SK-N-SH (cell line): ENCODE measurements around the gene WEE1. TPM values are rescaled to one million over a fixed set of nuclear protein-coding genes. Genes with fewer than 3 reads are reported as not detected.

Source experiments
- CTCF ChIA-PET: fragments of 300-600, 350-600 bp; formaldehyde crosslinking; extraction: SDS; loops from one replicate; lab custom pipeline; 2021; lab: Yijun Ruan, JAX
- POLR2A ChIA-PET: fragments of 350-600 bp; sonication (Branson Sonifier 250); formaldehyde crosslinking; extraction: SDS; loops from one replicate; lab custom pipeline; 2020; ENCODE audit warnings: antibody characterized with exemption, inconsistent platforms; lab: Yijun Ruan, JAX
- DNase-seq: peaks from one replicate; pipeline ENCODE4 v3.0.0; 2012
- H2AFZ ChIP-seq: fragments of 200-600 bp; sonication (generic); 2 replicates; pipeline ENCODE4 v1.8.1; 2016; ENCODE audit warnings: antibody characterized with exemption, mild to moderate bottlenecking, low read depth
- H3F3A ChIP-seq: fragments of 200-600 bp; sonication (generic); replicated peaks from 2 replicates; pipeline ENCODE3; 2016; ENCODE audit warnings: antibody characterized with exemption, mild to moderate bottlenecking; ENCODE audit not compliant: insufficient read depth
- H3K27ac ChIP-seq, 2 experiments: fragments of 200-500 bp in 1 of 2; fragments of 200-600 bp in 1 of 2; sonication (Bioruptor generic) in 1 of 2; sonication (generic), shearing (Covaris generic) in 1 of 2; 2 replicates each; pipeline versions ENCODE4 v1.5.1 to v1.6.1; 2014 to 2016; ENCODE audit warnings: low read depth in 2 of 2, inconsistent platforms in 1 of 2, low read length in 1 of 2, mild to moderate bottlenecking in 1 of 2, mixed read lengths in 1 of 2
- H3K27me3 ChIP-seq: fragments of 200-600 bp; sonication (generic), shearing (Covaris generic); 2 replicates; pipeline ENCODE4 v1.6.1; 2016; ENCODE audit warnings: mixed run types; ENCODE audit not compliant: insufficient read depth
- H3K36me3 ChIP-seq, 2 experiments: fragments of 200-500 bp in 1 of 2; fragments of 200-600 bp in 1 of 2; sonication (Bioruptor generic) in 1 of 2; sonication (generic) in 1 of 2; replicated peaks in 1 of 2; 2 replicates each; pipeline versions ENCODE3 to v1.5.1; 2014 to 2016; ENCODE audit warnings: low read length in 1 of 2, mild to moderate bottlenecking in 1 of 2; ENCODE audit not compliant: insufficient read depth in 2 of 2, control insufficient read depth in 1 of 2
- H3K4me1 ChIP-seq, 2 experiments: fragments of 200-500 bp in 1 of 2; fragments of 200-600 bp in 1 of 2; sonication (Bioruptor generic) in 1 of 2; sonication (generic), shearing (Covaris generic) in 1 of 2; 2 replicates each; pipeline versions ENCODE4 v1.5.1 to v1.6.1; 2014 to 2016; ENCODE audit warnings: low read depth in 1 of 2, low read length in 1 of 2, mixed run types in 1 of 2; ENCODE audit not compliant: insufficient read depth in 2 of 2, control insufficient read depth in 1 of 2
- H3K4me2 ChIP-seq: fragments of 200-600 bp; sonication (generic), shearing (Covaris generic); 2 replicates; pipeline ENCODE4 v1.6.1; 2017; ENCODE audit warnings: mixed run types
- H3K4me3 ChIP-seq, 2 experiments: fragments of 200-500 bp in 1 of 2; fragments of 200-600 bp in 1 of 2; sonication (Bioruptor generic) in 1 of 2; sonication (generic), shearing (Covaris generic) in 1 of 2; 2 replicates each; pipeline versions ENCODE4 v1.5.1 to v1.8.1; 2014 to 2016; ENCODE audit warnings: low read depth in 2 of 2, inconsistent platforms in 1 of 2, low read length in 1 of 2, mild to moderate bottlenecking in 1 of 2, mixed read lengths in 1 of 2, moderate library complexity in 1 of 2
- H3K79me2 ChIP-seq: fragments of 200-600 bp; sonication (generic); 2 replicates; pipeline ENCODE4 v1.8.1; 2017; ENCODE audit warnings: mild to moderate bottlenecking; ENCODE audit not compliant: insufficient read depth
- H3K9ac ChIP-seq: fragments of 200-600 bp; sonication (generic); 2 replicates; pipeline ENCODE4 v1.6.1; 2017; ENCODE audit warnings: mixed run types
- H3K9me2 ChIP-seq: fragments of 200-600 bp; sonication (generic); 2 replicates; pipeline ENCODE4 v1.6.1; 2017; ENCODE audit warnings: mixed run types
- H3K9me3 ChIP-seq: fragments of 200-600 bp; sonication (generic); 2 replicates; pipeline ENCODE4 v1.6.1; 2017; ENCODE audit warnings: mixed run types, mild to moderate bottlenecking, moderate library complexity
- H4K20me1 ChIP-seq: fragments of 200-600 bp; sonication (generic); 2 replicates; pipeline ENCODE4 v1.6.1; 2017; ENCODE audit warnings: mild to moderate bottlenecking, mixed run types; ENCODE audit not compliant: insufficient read depth
- CHD2 ChIP-seq: fragments of 150-350 bp; IDR thresholded peaks from 2 replicates; pipeline ENCODE4 v1.6.1; 2018; ENCODE audit warnings: low read length; ENCODE audit not compliant: partially characterized antibody
- CTCF ChIP-seq: fragments of 200-600 bp; sonication (generic); IDR thresholded peaks from 2 replicates; pipeline ENCODE4 v1.6.1; 2017; ENCODE audit warnings: antibody characterized with exemption, mild to moderate bottlenecking, moderate library complexity
- FOSL2 ChIP-seq: IDR thresholded peaks from 2 replicates; pipeline ENCODE4 v1.4.0; 2012; ENCODE audit warnings: low read depth, mild to moderate bottlenecking, moderate library complexity, borderline replicate concordance
- FOXJ3 ChIP-seq: sonication (generic); formaldehyde crosslinking; IDR thresholded peaks from 2 replicates; pipeline ENCODE4 v1.5.1; 2020; ENCODE audit warnings: mild to moderate bottlenecking, missing genetic modification reagents
- FOXM1 ChIP-seq: IDR thresholded peaks from 2 replicates; pipeline ENCODE4 v1.4.0; 2012; ENCODE audit warnings: low read depth, mild to moderate bottlenecking
- JUND ChIP-seq: IDR thresholded peaks from 2 replicates; pipeline ENCODE4 v1.4.0; 2012
- MEF2A ChIP-seq: IDR thresholded peaks from 2 replicates; pipeline ENCODE4 v1.4.0; 2012; ENCODE audit warnings: low read depth, borderline replicate concordance
- MXI1 ChIP-seq: IDR thresholded peaks from 2 replicates; pipeline ENCODE4 v1.6.1; 2012; ENCODE audit warnings: mild to moderate bottlenecking, low read depth, low read length, improper control_type of control experiment
- NRF1 ChIP-seq: IDR thresholded peaks from 2 replicates; pipeline ENCODE4 v1.6.1; 2012; ENCODE audit warnings: low read depth, mild to moderate bottlenecking, low read length
- RCOR1 ChIP-seq: fragments of 150-350 bp; IDR thresholded peaks from 2 replicates; pipeline ENCODE4 v1.6.1; 2017; ENCODE audit warnings: antibody characterized with exemption, low read length
- REST ChIP-seq: IDR thresholded peaks from 2 replicates; pipeline ENCODE4 v1.6.1; 2012; ENCODE audit warnings: mild to moderate bottlenecking, low read depth, low read length, moderate library complexity
- RFX5 ChIP-seq: IDR thresholded peaks from 2 replicates; pipeline ENCODE4 v1.6.1; 2012; ENCODE audit warnings: mild to moderate bottlenecking, improper control_type of control experiment, low read length
- RXRA ChIP-seq: IDR thresholded peaks from 2 replicates; pipeline ENCODE4 v1.4.0; 2012; ENCODE audit warnings: low read depth, mild to moderate bottlenecking, borderline replicate concordance
- SIN3A ChIP-seq: IDR thresholded peaks from 2 replicates; pipeline ENCODE4 v1.6.1; 2012; ENCODE audit warnings: low read depth, mild to moderate bottlenecking, low read length, moderate library complexity, borderline replicate concordance
- SMC3 ChIP-seq: IDR thresholded peaks from 2 replicates; pipeline ENCODE4 v1.6.1; 2012; ENCODE audit warnings: low read depth, low read length, improper control_type of control experiment
- USF1 ChIP-seq: IDR thresholded peaks from 2 replicates; pipeline ENCODE4 v1.4.0; 2012; ENCODE audit warnings: low read depth, borderline replicate concordance
- USF2 ChIP-seq: fragments of 150-350 bp; IDR thresholded peaks from 2 replicates; pipeline ENCODE4 v1.6.1; 2017; ENCODE audit warnings: antibody characterized with exemption, low read length, low read depth, borderline replicate concordance
- WGBS: methylation state at CpG from one replicate; pipeline ENCODE4 v1.1.6; 2017; ENCODE audit warnings: low lambda C conversion rate; 5-methylcytosine and 5-hydroxymethylcytosine counted together
- polyA plus RNA-seq, 3 experiments: library from polyadenylated mRNA; depleted of rRNA; stranded (reverse); fragments of >200 nt; gene quantifications; 2 replicates each; pipeline ENCODE4 v1.2.3, GENCODE V29; 2012
- TF ChIP-seq, protein P1 (sequence below): IDR thresholded peaks from 2 replicates; pipeline ENCODE4; 2012
- TF ChIP-seq, protein P2 (sequence below): IDR thresholded peaks from 2 replicates; pipeline ENCODE4 v1.4.0; 2012; ENCODE audit warnings: low read depth, borderline replicate concordance

Gene WEE1
- polyA plus RNA-seq, 1 of the 3 experiments (the other 2 are of a cell fraction): 16.9 TPM

GRCh38 chr11:9625728-9626127 lies 52.3 kb downstream of the WEE1 start:
- no peaks in the 10 kb centered on the region for H3K79me2 ChIP-seq
- peaks cover 4% of the 10 kb centered on the region for H3F3A ChIP-seq
- CTCF ChIA-PET: interaction anchor here (2.3 kb wide), 1 partner anchor 13 kb away, joined by 6 read pairs; no protein-coding TSS in a partner anchor
- no peaks in the 10 kb centered on the region for H3K27me3 ChIP-seq
- no peaks in the 10 kb centered on the region for H3K36me3 ChIP-seq
- TF ChIP-seq RCOR1 (no peak), SIN3A (no peak), NRF1 (no peak), CHD2 (no peak), MEF2A (no peak), FOXM1 (no peak), FOXJ3 (CRISPR knock-in tag) (no peak), MXI1 (no peak), USF1 (no peak), RXRA (no peak), CTCF (no peak), RFX5 (no peak), USF2 (no peak), FOSL2 (no peak), REST (no peak), JUND (no peak), SMC3 (no peak)
- TF ChIP-seq, protein P1, sequence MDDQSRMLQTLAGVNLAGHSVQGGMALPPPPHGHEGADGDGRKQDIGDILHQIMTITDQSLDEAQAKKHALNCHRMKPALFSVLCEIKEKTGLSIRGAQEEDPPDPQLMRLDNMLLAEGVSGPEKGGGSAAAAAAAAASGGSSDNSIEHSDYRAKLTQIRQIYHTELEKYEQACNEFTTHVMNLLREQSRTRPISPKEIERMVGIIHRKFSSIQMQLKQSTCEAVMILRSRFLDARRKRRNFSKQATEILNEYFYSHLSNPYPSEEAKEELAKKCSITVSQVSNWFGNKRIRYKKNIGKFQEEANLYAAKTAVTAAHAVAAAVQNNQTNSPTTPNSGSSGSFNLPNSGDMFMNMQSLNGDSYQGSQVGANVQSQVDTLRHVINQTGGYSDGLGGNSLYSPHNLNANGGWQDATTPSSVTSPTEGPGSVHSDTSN: no peak
- TF ChIP-seq, protein P2, sequence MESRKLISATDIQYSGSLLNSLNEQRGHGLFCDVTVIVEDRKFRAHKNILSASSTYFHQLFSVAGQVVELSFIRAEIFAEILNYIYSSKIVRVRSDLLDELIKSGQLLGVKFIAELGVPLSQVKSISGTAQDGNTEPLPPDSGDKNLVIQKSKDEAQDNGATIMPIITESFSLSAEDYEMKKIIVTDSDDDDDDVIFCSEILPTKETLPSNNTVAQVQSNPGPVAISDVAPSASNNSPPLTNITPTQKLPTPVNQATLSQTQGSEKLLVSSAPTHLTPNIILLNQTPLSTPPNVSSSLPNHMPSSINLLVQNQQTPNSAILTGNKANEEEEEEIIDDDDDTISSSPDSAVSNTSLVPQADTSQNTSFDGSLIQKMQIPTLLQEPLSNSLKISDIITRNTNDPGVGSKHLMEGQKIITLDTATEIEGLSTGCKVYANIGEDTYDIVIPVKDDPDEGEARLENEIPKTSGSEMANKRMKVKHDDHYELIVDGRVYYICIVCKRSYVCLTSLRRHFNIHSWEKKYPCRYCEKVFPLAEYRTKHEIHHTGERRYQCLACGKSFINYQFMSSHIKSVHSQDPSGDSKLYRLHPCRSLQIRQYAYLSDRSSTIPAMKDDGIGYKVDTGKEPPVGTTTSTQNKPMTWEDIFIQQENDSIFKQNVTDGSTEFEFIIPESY: no peak
- H3K9me3 ChIP-seq: no peaks in the 10 kb centered on the region
- H3K9me2 ChIP-seq: no peaks in the 10 kb centered on the region
- no peak overlapping the region for H2AFZ ChIP-seq
- H3K4me3 ChIP-seq: no peak overlapping the region
- no peak overlapping the region for H3K4me2 ChIP-seq
- no peak overlapping the region for H3K27ac ChIP-seq
- no peak for DNase-seq
- no peaks in the 10 kb centered on the region for H4K20me1 ChIP-seq
- no peak overlapping the region for H3K9ac ChIP-seq
- H3K4me1 ChIP-seq: no peaks in the 10 kb centered on the region
- POLR2A ChIA-PET: no interaction called here
- 67% methylated on average over 3 of the region's 3 CpGs for WGBS
